ENCODE data around the gene CBLN3. TPM values are rescaled to one million over a fixed set of nuclear protein-coding genes. Genes with fewer than 3 reads are reported as not detected.

Gene CBLN3
- total and polyA plus RNA-seq, 9 of the 15 experiments (the other 6 are each of a cell fraction or from before 2014, with no cell fraction given) = 0.05 to 0.59 (median 0.26) TPM; not detected in 1

GRCh38 chr14:24416254-24416931 lies 13.1 kb downstream of the CBLN3 start (continued):
- TF ChIP-seq KLF6 (CRISPR knock-in tag; IDR thresholded peaks at IDR 0.05; ENCODE audit: borderline replicate concordance) (no peak), RUNX1 (IDR thresholded peaks at IDR 0.05; ENCODE audit: low read depth) (no peak), TOE1 (IDR thresholded peaks at IDR 0.05; ENCODE audit: borderline replicate concordance) (no peak), TOE1 (CRISPR knock-in tag; IDR thresholded peaks at IDR 0.05; ENCODE audit: borderline replicate concordance, low read depth) (no peak), ARID1B (IDR thresholded peaks at IDR 0.05) (peak; percentile 63), ZNF146 (CRISPR knock-in tag; IDR thresholded peaks at IDR 0.05; ENCODE audit: unreplicated experiment) (no peak), ZNF449 (CRISPR knock-in tag; IDR thresholded peaks at IDR 0.05) (no peak), ZBTB2 (IDR thresholded peaks at IDR 0.05) (no peak), ZNF644 (tag; IDR thresholded peaks at IDR 0.05; ENCODE audit: low read depth) (no peak), GTF2B (IDR thresholded peaks at IDR 0.05; ENCODE audit: extremely low read depth, insufficient read length) (no peak), SMARCB1 (IDR thresholded peaks at IDR 0.05; ENCODE audit: insufficient read length, low read depth) (no peak), TAF7 (tag; IDR thresholded peaks at IDR 0.05) (no peak), MEF2D (tag; conservative IDR thresholded peaks at IDR 0.05; ENCODE audit: low read depth) (no peak), RBM39 (optimal IDR thresholded peaks at IDR 0.05; ENCODE audit: low read depth, low read length) (no peak), CBX1 (IDR thresholded peaks at IDR 0.05; ENCODE audit: low read depth) (no peak), ZNF696 (CRISPR knock-in tag; conservative IDR thresholded peaks at IDR 0.05) (no peak), CBFA2T3 (IDR thresholded peaks at IDR 0.05) (peak; percentile 68), NFE2L1 (tag; IDR thresholded peaks at IDR 0.05; ENCODE audit: borderline replicate concordance, low read depth) (no peak), CBFB (CRISPR knock-in tag; IDR thresholded peaks at IDR 0.05) (no peak)
- TF ChIP-seq, protein P1, sequence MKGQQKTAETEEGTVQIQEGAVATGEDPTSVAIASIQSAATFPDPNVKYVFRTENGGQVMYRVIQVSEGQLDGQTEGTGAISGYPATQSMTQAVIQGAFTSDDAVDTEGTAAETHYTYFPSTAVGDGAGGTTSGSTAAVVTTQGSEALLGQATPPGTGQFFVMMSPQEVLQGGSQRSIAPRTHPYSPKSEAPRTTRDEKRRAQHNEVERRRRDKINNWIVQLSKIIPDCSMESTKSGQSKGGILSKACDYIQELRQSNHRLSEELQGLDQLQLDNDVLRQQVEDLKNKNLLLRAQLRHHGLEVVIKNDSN (CRISPR knock-in tag; IDR thresholded peaks at IDR 0.05) = no peak
- TF ChIP-seq, protein P2, sequence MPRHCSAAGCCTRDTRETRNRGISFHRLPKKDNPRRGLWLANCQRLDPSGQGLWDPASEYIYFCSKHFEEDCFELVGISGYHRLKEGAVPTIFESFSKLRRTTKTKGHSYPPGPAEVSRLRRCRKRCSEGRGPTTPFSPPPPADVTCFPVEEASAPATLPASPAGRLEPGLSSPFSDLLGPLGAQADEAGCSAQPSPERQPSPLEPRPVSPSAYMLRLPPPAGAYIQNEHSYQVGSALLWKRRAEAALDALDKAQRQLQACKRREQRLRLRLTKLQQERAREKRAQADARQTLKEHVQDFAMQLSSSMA (CRISPR knock-in tag; IDR thresholded peaks at IDR 0.05) = no peak
